NCI-H345 treated with DMSO at 0.1 percent for 48 hours (cell line): ENCODE measurements around the gene TENT4B.

Experiments used
- DNase-seq: peaks from one replicate; lab custom pipeline; 2025; ENCODE audit not compliant: unreplicated experiment; lab: John Stamatoyannopoulos, UW

Gene TENT4B

GRCh38 chr16:50195276-50195675 lies 42.2 kb downstream of the TENT4B start:
- no peak for DNase-seq

- DNase-seq: no peak
These were observed 42.6 kb downstream of the TENT4B start for GRCh38 chr16:50195756-50196155.

GRCh38 chr16:50197582-50197981 lies 44.5 kb downstream of the TENT4B start:
- no peak for DNase-seq

- DNase-seq: peak; percentile 45
These were observed 45.8 kb downstream of the TENT4B start for GRCh38 chr16:50198802-50199403.

- DNase-seq: no peak
These were observed 48.7 kb downstream of the TENT4B start for GRCh38 chr16:50201787-50202186.

GRCh38 chr16:50202926-50203624 lies 50.0 kb downstream of the TENT4B start:
- no peak for DNase-seq

GRCh38 chr16:50203681-50204080 lies 50.6 kb downstream of the TENT4B start:
- no peak for DNase-seq

GRCh38 chr16:50204453-50205108 lies 51.5 kb downstream of the TENT4B start:
- DNase-seq: no peak

GRCh38 chr16:50207652-50208051 lies 54.5 kb downstream of the TENT4B start:
- DNase-seq: no peak

GRCh38 chr16:50208460-50208931 lies 55.4 kb downstream of the TENT4B start:
- DNase-seq: no peak

GRCh38 chr16:50209546-50210265 lies 56.6 kb downstream of the TENT4B start:
- no peak for DNase-seq

GRCh38 chr16:50210266-50211038 lies 57.3 kb downstream of the TENT4B start:
- DNase-seq: peak; percentile 22

- DNase-seq: no peak
These were observed 60.9 kb downstream of the TENT4B start for GRCh38 chr16:50213939-50214519.

- no peak for DNase-seq
These were observed 62.6 kb downstream of the TENT4B start for GRCh38 chr16:50215680-50216079.

GRCh38 chr16:50216231-50216630 lies 63.1 kb downstream of the TENT4B start:
- DNase-seq: no peak

GRCh38 chr16:50219402-50219975 lies 66.4 kb downstream of the TENT4B start:
- no peak for DNase-seq

- no peak for DNase-seq
These were observed 71.2 kb downstream of the TENT4B start for GRCh38 chr16:50224286-50224685.

- DNase-seq: no peak
These were observed 74.0 kb downstream of the TENT4B start for GRCh38 chr16:50227120-50227519.

GRCh38 chr16:50227665-50228064 lies 74.6 kb downstream of the TENT4B start:
- no peak for DNase-seq

GRCh38 chr16:50228364-50228868 lies 75.3 kb downstream of the TENT4B start:
- DNase-seq: no peak
